ENCODE results near the gene SBSN. TPM values are rescaled to one million over a fixed set of nuclear protein-coding genes. Genes with fewer than 3 reads are reported as not detected.

Gene SBSN
- total and polyA plus RNA-seq, 4 donors: 0.08 to 0.39 (median 0.09) TPM; not detected in 1

DNA sequence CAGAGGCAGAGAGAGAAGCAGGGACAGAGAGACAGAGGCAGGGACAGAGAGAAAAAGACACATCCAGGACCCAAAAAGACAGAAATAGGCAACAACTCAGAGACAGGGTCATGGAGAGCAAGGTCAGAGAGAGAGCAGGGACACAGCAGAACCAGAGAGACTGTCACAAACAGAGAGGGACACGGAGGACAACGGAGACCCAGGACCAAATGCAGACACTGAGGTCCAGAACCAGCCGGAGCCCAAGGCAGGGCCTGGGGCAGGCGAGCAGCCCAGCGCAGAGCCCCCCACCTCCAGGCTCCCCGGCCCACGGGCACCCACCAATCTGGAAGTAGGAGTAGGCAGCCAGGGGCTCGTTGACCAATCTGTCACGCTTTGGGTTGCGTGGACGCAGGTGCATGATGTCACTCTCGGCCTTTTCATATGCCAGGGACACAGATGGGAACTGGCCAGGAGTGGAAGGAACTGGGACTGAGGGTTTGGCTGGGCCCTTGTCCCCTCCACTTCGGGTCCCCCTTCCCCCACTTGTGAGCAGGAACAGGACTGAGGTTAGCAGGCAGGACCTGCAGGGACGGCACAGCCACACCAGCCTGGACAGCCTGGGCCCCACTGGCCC lies 25.4 kb upstream of the SBSN start:
- Histone ChIP-seq H3K27ac (ENCODE audit: low read depth in 1 of 2, low read length in 1 of 2) (no peak overlapping the region), H3K4me3 (no peak overlapping the region), H3K9ac (ENCODE audit: insufficient read depth in 1 of 2, low read length in 2 of 2) (no peak overlapping the region), H3K27me3 (ENCODE audit: control insufficient read depth in 3 of 3, insufficient read depth in 3 of 3, low read length in 2 of 3) (peaks cover 0 to 10% (median 6%) of the 10 kb centered on the region in 3 donors), H3K9me3 (ENCODE audit: control insufficient read depth in 4 of 4, insufficient read depth in 3 of 4, low read length in 3 of 4) (no peaks in the 10 kb centered on the region), H3K4me1 (ENCODE audit: control insufficient read depth in 5 of 5, insufficient read depth in 5 of 5, low read length in 5 of 5) (peaks cover 0 to 9% (median 0%) of the 10 kb centered on the region in 5 donors), H3K36me3 (ENCODE audit: control insufficient read depth in 4 of 4, insufficient read depth in 4 of 4, low read length in 4 of 4) (no peaks in the 10 kb centered on the region)
- ATAC-seq (ENCODE audit: insufficient read depth, low FRiP score) (no peak), DNase-seq (no peak)
- WGBS, 2 donors: 74 to 80% methylated on average over 14 of the region's 14 CpGs
- TF ChIP-seq, protein P1, sequence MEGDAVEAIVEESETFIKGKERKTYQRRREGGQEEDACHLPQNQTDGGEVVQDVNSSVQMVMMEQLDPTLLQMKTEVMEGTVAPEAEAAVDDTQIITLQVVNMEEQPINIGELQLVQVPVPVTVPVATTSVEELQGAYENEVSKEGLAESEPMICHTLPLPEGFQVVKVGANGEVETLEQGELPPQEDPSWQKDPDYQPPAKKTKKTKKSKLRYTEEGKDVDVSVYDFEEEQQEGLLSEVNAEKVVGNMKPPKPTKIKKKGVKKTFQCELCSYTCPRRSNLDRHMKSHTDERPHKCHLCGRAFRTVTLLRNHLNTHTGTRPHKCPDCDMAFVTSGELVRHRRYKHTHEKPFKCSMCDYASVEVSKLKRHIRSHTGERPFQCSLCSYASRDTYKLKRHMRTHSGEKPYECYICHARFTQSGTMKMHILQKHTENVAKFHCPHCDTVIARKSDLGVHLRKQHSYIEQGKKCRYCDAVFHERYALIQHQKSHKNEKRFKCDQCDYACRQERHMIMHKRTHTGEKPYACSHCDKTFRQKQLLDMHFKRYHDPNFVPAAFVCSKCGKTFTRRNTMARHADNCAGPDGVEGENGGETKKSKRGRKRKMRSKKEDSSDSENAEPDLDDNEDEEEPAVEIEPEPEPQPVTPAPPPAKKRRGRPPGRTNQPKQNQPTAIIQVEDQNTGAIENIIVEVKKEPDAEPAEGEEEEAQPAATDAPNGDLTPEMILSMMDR (IDR thresholded peaks at IDR 0.05; ENCODE audit: control extremely low read depth, extremely low read depth): no peak

DNA sequence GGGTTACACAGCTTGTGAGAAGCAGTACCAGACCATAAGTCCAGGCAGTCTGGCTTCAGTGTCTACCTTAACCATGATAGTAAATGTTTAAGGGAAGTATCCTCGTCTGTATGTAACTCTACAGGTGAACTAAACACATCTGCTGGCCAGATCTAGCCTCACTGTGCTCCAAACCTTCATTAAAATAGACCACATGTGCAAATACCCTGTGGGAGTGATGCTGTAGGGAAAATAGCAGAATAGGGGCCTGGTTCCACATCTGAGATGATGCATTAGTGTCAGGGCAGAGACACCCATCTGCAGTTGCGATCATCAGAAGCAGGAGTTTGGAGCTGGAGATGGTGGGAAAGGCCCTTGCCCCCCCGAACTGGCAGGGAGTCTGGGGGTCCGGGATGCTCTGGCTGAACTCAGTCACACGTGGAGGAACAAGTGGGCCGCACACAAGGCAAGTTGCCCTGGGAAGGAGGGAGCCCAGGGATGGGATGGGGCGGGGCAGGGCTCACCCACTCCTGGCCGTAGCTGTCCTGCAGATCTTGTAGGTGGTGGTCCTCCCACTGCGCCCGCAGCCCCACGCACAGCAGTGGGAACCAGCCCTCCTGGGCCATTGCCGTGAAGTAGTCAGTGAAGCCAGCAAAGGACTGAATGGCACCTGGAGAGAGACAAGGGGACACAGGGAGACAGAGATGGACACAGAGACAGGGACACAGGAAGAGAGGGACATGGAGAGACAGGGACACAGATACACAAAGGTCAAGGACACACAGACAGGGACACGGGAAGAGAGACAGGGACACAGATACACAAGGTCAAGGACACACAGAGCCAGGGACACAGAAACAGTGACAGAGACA lies 24.6 kb upstream of the SBSN start:
- Histone ChIP-seq H3K9me3 (ENCODE audit: control insufficient read depth in 4 of 4, insufficient read depth in 3 of 4, low read length in 3 of 4) (no peaks in the 10 kb centered on the region), H3K27ac (ENCODE audit: low read depth in 1 of 2, low read length in 1 of 2) (no peak overlapping the region), H3K4me3 (no peak overlapping the region), H3K9ac (ENCODE audit: insufficient read depth in 1 of 2, low read length in 2 of 2) (no peak overlapping the region), H3K27me3 (ENCODE audit: control insufficient read depth in 3 of 3, insufficient read depth in 3 of 3, low read length in 2 of 3) (peaks cover 0 to 7% (median 6%) of the 10 kb centered on the region in 3 donors), H3K4me1 (ENCODE audit: control insufficient read depth in 5 of 5, insufficient read depth in 5 of 5, low read length in 5 of 5) (peaks cover 0 to 3% (median 0%) of the 10 kb centered on the region in 5 donors), H3K36me3 (ENCODE audit: control insufficient read depth in 4 of 4, insufficient read depth in 4 of 4, low read length in 4 of 4) (peaks cover 0 to 3% (median 0%) of the 10 kb centered on the region in 4 donors)
- TF ChIP-seq, protein P1 (IDR thresholded peaks at IDR 0.05; ENCODE audit: control extremely low read depth, extremely low read depth): no peak
- DNase-seq (no peak), ATAC-seq (ENCODE audit: insufficient read depth, low FRiP score) (no peak)
- 70 to 82% methylated on average over 13 of the region's 13 CpGs for WGBS, 2 donors

DNA sequence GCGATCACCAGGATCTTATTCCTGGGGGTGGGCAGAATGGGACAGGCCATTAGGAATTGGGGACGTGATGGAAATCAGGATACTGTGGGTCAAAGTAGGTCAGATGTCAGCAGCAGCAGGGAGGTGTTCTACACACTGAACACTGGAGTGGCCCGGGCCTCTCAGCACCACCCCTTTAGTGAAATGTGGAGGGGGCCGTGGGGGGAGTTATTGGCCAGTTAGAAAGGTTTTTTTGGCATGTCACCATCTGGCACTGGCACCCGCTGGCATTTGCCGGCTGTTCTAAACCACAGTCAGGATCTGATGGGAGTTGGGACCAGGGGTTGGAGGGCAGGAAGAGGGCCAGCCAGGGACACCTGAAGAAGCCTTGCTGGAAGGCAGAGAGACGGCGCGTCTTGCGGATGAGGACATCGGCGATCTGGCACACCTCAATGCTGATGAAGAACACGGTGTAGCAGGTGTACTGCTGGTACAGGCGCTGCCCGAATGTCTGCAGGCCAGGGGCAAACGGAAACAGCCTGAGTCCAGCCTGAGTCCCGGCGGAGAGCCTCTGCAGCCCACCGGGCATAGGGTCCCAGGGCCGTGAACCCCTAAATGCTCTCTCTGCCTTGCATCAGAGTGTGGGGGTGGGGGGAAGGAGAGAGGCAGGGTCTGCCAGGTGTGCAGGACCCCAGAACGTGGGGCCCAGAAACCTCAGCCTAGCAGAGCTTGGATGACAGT lies 23.1 kb upstream of the SBSN start:
- H3K36me3 ChIP-seq (ENCODE audit: control insufficient read depth in 4 of 4, insufficient read depth in 4 of 4, low read length in 4 of 4): peaks cover 0 to 5% (median 2%) of the 10 kb centered on the region in 4 donors
- no peak overlapping the region for H3K27ac ChIP-seq (ENCODE audit: low read depth in 1 of 2, low read length in 1 of 2)
- DNase-seq (no peak), ATAC-seq (ENCODE audit: insufficient read depth, low FRiP score) (no peak)
- no peak overlapping the region for H3K9ac ChIP-seq (ENCODE audit: insufficient read depth in 1 of 2, low read length in 2 of 2)
- no peaks in the 10 kb centered on the region for H3K9me3 ChIP-seq (ENCODE audit: control insufficient read depth in 4 of 4, insufficient read depth in 3 of 4, low read length in 3 of 4)
- 89 to 93% methylated on average over 21 of the region's 21 CpGs for WGBS, 2 donors
- H3K4me3 ChIP-seq: no peak overlapping the region
- peaks cover 0 to 7% (median 5%) of the 10 kb centered on the region in 5 donors for H3K4me1 ChIP-seq (ENCODE audit: control insufficient read depth in 5 of 5, insufficient read depth in 5 of 5, low read length in 5 of 5)
- TF ChIP-seq, protein P1 (IDR thresholded peaks at IDR 0.05; ENCODE audit: control extremely low read depth, extremely low read depth): no peak
- H3K27me3 ChIP-seq (ENCODE audit: control insufficient read depth in 3 of 3, insufficient read depth in 3 of 3, low read length in 2 of 3): peaks cover 0 to 4% (median 0%) of the 10 kb centered on the region in 3 donors

Measured in lung (tissue), 12 donors.